GM23248 (cell line): ENCODE data around the gene ENTPD2.

Experiments used
- EZH2 ChIP-seq: fragments of 200-600 bp; sonication (generic); IDR thresholded peaks from 2 replicates; pipeline ENCODE4 v1.6.1; 2018; ENCODE audit warnings: antibody characterized with exemption, mild to moderate bottlenecking; ENCODE audit not compliant: insufficient read depth, poor library complexity, severe bottlenecking
- EZH2phosphoT487 ChIP-seq: fragments of 200-600 bp; sonication (generic); IDR thresholded peaks from 2 replicates; pipeline ENCODE4 v1.6.1; 2018; ENCODE audit warnings: antibody characterized with exemption, moderate library complexity, mild to moderate bottlenecking, low read depth; ENCODE audit not compliant: insufficient read depth

DNA sequence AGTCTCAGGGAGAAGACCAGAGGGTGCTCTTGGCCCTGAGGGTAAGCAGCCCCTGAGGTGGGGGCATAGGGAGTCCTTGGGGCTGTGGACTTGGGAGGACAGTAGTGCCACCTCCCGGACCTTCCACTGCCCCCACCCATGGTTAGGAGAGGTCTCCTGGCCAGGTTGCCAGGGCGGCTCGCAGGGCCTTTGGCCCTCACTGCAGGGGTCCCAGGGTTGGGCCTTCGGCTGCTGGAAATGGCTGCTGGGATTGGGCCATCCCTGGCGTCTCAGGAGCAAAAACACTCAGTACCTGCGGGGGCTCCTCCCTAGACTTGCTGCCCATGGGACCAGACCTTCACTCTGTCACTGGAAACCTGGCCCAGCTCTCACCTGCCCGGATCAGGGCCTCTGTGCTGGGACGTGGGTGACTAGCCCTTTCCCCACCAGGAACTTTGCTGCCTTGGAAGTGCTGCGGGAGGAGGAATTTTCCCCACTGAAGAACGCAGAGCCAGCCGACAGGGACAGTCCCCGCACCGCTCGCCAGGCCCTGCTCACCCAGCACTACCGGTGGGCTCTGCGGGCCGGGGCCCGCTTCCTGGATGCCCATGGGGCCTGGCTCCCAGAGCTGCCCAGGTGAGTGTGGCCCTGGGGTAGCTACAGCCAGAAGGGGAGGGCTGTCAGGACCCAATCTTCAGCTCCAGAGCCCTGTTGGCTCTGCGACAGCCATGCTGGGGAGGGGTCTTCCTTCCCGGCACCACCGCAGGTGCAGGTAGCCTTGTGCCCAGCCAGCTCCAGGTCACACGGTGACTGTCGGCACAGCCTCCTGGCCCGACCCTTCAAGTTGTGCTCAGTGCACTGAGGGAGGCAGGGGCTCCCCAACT, 26.6 kb upstream of the ENTPD2 start:
- TF ChIP-seq EZH2phosphoT487 (no peak), EZH2 (no peak)
